CD4-positive, alpha-beta T cell treated with Interleukin-6 at 100 ng/mL for 8 hours (primary cell): ENCODE results near the gene TSPAN14.
"Not testable (repeated sequence)": the region's sequence is repeated elsewhere in the genome, so short reads cannot be mapped to it uniquely, and the experiment has no call there.

Experiments used
- DNase-seq: peaks from one replicate; pipeline ENCODE4 v3.0.0-alpha.2; 2020; ENCODE audit warnings: mixed read lengths, low spot score

TSPAN14 gene

DNA sequence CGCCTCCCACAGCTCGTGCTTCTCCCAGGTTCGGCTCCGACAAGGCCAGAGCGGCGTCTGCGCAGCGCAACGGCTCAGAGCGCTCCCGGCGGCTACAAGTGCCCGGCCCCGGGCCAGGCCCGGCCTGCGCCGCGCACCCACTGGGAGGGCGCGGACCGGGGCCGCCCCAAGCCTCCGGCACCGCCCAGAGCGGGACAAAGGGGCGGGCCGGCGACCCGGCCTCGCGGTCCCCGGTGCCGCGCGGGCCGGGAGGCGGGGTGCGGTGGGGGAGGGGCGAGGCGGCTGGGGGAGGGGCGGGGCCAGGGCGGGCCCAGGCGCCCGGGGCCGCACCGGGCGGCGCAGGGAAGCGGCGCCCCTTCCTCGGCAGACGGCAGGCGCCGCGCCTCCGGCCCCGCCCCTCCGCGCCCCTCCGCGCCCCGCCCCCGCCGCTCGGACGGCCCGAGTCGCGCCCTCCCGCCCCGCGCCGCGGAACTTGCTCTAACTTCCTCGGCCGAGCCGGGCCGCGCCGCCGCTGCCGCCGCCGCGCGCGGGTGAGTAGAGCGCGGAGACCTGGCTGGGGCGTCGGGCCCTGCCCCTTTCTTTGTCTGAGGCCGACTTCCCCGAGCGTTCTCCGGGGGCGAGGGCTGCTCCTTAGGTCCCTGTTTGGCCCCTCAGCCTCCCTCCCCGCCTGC lies at the start of gene TSPAN14:
TSS of gene TSPAN14 (plus strand) at position 469 of the 671 bp plus-strand sequence. CDS start 34,924 bp downstream, outside the sequence.
- DNase-seq: peak; percentile 83

DNA sequence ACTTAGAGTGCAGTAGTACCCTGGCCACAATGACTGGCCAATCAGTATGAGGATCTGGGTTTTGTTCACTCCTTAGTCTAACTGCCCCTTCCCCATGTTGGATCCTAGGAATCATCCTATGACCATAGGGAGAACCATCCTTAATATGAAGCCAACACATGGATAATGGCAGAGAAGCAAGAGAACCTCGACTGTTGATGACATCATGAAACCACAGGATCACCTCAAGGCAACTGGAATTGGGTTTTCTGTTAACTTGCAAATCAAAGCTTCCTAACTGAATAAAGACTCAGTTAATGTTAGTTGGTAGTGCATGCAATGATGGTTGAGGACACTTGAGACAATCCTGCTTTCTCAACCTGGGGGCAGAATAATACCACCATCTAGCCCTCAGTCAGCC lies 49.1 kb upstream of the TSPAN14 start:
- DNase-seq: no peak

- DNase-seq: no peak
These were observed 48.5 kb upstream of the TSPAN14 start for GRCh38 chr10:80405626-80406025.

- DNase-seq: no peak
These were observed 47.9 kb upstream of the TSPAN14 start for GRCh38 chr10:80406204-80406603.

GRCh38 chr10:80407812-80408241 lies 46.3 kb upstream of the TSPAN14 start:
- DNase-seq: no peak

GRCh38 chr10:80408242-80409101 lies 45.6 kb upstream of the TSPAN14 start, which contains the start of gene PRXL2A:
Gene PRXL2A, plus strand, starts transcription at chr10:80408551. Its CDS starts 11,917 bp downstream, at chr10:80420468.
- peak; percentile 76 for DNase-seq

GRCh38 chr10:80409121-80409520 lies 45.0 kb upstream of the TSPAN14 start:
- DNase-seq: no peak

DNA sequence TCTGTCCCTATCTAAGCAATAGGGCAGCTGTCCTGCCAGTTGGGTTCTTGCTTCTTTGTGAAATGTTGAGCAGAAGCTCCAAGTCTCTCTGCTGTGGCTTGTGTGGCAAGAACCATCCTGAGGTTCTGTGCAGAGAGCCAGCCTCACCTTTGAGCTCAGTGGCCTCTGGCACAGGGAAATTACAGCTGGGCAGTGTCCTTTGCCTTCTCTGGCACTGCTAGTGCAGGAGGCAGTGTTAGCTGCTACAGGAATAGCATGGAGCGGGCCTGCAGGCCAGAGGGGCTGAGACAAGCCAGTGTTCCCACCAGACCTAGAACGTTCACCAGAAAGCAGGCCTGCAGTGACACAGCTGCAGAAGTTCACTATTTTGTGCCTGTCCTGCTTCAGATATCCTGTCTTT lies 44.0 kb upstream of the TSPAN14 start:
- no peak for DNase-seq

GRCh38 chr10:80410578-80411145 lies 43.4 kb upstream of the TSPAN14 start:
- DNase-seq: no peak

DNA sequence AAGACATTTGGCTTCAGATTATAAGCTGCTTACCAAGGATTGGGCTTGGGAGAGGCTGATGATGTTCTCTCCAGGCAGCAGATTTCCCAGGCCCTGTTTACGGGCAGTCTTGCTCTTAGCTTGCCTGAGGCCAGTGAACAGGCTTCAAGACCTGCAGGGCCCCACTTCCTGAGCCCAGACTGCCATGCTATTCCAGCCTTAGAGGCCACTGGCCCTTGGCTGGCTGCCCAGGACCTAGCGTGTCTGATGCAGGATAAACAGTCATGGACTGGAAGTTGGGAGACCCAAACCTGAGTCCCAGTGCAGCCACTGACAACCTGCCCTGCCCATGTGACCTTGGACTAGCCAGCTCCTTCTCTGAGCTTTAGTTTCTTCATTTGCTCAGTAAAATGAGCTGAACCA lies 42.8 kb upstream of the TSPAN14 start:
- no peak for DNase-seq

DNA sequence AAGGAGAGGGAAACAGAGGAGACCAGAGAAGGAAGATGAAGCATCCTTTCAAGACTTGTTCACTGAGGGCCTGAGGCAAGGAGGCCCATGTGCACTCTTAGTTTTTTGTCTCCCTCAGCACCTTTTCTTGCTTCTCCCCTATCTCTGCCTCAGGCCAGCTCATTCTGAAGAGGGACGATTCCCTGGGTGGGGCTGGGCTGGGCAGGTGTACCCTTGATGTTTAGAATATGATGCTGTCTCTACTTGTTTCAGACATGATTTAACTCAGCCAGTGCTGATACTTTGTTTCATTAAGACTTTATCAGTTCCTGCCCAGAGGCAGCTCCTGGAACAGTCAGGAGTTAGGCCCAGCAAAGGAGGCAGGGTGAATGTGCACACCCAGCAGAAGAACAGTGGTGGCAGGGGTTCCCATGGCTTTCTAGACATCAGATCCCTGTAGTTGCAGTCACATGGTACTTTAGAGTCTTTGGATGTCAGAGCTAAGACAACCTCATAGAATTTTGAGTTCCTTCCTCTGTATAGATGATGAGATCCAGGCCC lies 42.4 kb upstream of the TSPAN14 start:
- DNase-seq: no peak

GRCh38 chr10:80412486-80412885 lies 41.6 kb upstream of the TSPAN14 start:
- DNase-seq: no peak

GRCh38 chr10:80413271-80413996 lies 40.7 kb upstream of the TSPAN14 start:
- DNase-seq: no peak

DNA sequence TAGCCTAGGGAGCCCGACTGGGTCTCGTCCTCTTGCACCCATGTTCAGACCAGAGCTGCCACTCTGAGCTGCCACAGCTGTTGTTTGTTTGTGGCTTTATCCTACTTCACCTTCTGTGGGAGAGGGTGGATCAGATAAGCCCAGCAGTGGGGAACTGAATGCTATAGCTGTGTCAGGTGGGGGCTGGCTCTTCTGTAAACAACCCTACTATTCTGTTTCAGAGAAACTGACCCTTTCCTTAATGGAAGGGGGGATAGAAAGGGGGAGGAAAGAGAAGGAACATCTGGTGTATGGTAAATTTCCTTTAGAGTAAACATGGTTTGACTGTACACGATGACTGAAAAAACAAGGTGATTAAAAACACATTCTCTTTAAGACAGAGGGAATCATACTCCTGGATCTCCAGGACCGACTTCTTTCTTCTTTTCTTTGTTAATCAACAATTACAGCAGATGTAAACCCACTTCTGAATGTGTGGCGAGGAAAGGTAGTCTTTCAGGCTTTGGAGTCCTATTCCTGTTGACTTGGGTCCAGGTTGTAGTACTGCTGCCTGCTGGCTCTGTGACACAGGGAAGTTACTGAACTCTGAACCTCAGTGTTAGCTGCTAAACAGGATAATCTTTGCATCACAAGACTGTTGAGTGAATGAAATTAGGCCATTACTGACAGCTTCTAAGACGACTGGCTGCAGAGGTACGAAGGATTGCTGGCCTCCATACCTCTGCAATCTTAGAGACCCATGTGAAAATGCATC lies 39.8 kb upstream of the TSPAN14 start:
- DNase-seq: no peak

- no peak for DNase-seq
These were observed 38.2 kb upstream of the TSPAN14 start for GRCh38 chr10:80415734-80416478.

DNA sequence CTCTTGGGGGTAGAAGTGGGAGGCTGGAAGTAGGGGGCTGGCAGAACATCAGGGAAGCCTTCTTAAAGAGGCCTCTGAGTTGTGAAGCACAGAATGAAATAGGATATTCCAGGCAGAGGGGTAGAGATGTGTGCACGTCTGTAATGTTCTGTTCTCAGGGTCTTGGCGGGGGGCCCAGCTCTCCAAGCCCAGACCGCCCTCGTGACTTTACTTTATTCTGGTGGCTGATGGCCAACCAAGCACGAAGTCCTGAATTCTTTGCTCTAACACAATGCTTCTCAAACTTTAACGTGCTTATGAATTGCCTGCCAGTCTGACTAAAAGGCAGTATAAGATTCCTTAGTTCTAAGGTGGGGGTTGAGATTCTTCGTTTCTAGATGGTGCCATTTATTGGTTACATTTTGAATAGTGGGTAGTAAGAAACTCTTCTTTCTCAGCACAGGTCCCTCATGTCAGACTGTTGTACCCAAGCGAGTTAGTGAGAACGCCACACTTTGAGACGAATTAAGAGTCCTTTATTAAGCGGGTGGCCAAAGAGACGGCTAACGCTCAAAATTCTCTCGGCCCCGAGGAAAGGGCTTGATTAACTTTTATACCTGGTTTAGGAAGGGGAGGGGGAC lies 37.5 kb upstream of the TSPAN14 start:
- DNase-seq: no peak

- DNase-seq: not testable (repeated sequence)
These were observed 36.9 kb upstream of the TSPAN14 start for GRCh38 chr10:80417256-80417655.

DNA sequence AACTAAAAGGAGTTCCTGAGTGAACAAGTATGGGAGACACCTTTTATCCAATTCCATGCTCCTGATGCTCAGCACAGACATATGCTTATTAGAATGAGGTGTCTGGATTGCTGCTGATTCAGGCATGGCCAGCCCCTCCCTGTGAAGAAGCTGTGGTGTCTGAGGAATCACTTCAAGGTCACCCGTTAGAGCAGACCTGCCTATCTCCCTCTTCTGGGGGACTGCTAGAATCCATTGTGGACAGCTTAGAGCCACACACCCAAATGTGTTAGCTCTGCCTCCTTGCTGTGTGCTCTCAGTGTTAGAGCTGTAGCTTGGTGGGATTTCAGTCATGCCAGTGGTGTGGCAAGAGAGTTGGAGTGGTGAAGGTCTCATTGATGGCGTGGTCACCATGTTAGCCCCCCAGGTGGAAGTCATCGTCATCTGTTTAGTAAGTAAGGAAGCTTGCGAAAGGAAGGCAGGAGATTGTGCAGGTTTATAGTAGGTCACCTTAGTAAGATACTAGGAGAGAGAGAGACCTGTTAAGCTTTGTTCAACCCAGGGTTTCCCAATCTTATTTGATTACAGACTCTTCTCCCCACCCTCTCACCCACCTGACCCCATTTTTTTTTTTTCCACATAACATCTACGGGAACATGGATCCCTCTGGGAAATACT lies 32.9 kb upstream of the TSPAN14 start:
- DNase-seq: no peak
